DND-41 (cell line): Measurements from ENCODE around the gene DGKG.

Experiments
- CTCF ChIP-seq: IDR thresholded peaks from 2 replicates; pipeline ENCODE4 v1.5.1; 2012; ENCODE audit warnings: borderline replicate concordance, low read length, moderate library complexity, mild to moderate bottlenecking; ENCODE audit not compliant: poor library complexity, severe bottlenecking; ENCODE audit errors: extremely low read depth
- EZH2 ChIP-seq: IDR thresholded peaks from 3 replicates; pipeline ENCODE4 v1.6.1; 2012; ENCODE audit warnings: borderline replicate concordance, low read depth, mild to moderate bottlenecking, moderate library complexity, low read length, inconsistent platforms; ENCODE audit not compliant: severe bottlenecking

GRCh38 chr3:186375443-186375842 lies 13.4 kb upstream of the DGKG start:
- no peak for TF ChIP-seq CTCF
- TF ChIP-seq EZH2, result no peak
